HG03139 (cell line): ENCODE measurements around the gene MYOM3.
"Not testable (repeated sequence)": the region's sequence is repeated elsewhere in the genome, so short reads cannot be mapped to it uniquely, and the experiment has no call there.

Experiments used
- ATAC-seq: cut with Tn5 transposase; IDR thresholded peaks from one replicate; pipeline ENCODE4 v1.9.1; 2021; ENCODE audit not compliant: unreplicated experiment

Gene MYOM3

GRCh38 chr1:24074817-24075589 lies 36.9 kb downstream of the MYOM3 start:
- ATAC-seq: no peak

GRCh38 chr1:24074196-24074595 lies 37.7 kb downstream of the MYOM3 start:
- ATAC-seq: no peak

DNA sequence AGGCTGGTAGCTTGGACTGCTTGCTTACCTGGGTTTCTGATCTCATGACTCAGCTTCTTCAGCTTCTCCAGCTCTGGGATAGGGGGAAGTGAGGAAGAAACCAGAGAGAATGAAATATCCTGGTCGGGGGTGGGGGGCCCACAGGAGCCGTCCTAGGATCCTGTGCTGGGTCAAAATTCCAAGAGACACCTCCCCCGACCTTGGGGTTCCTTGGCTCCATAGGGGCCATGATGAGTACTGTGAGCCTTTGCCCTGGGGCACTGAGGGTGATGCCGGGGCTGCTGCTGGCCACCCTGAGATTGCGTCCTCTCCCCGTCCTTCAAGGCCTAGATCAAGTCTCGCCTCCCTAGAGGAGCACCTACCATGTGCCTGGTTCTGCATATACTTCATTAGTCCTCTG lies 40.0 kb downstream of the MYOM3 start:
- ATAC-seq: no peak

DNA sequence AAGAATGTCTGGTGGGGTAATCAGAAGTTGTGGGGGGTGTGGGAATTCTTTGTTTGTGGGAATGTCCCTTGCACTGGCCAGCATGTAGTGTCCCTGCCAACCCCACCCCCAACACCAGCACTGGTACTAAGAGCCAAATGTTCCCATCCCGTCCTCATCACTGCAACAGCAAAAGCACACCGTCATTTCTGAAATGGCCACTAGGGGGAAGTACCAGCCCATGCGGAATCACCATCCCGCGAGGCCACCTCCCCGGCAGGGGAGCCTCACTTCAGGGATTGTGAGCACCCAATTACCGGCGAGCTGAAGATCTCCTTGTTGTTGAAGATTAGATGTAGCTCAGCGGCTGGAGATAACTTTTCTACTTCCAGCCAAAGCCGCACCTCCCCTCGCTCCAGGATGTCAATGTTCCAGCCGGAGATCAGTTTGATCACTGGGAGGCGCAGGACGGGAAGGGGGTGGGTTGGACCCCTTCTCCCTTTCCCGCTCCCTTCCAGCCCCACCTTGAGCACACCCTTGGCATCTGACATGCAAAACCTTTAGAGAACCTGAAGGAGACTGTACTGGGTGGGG lies 41.0 kb downstream of the MYOM3 start:
- no peak for ATAC-seq

GRCh38 chr1:24069817-24070216 lies 42.1 kb downstream of the MYOM3 start:
- no peak for ATAC-seq

GRCh38 chr1:24067978-24068377 lies 44.0 kb downstream of the MYOM3 start:
- no peak for ATAC-seq

DNA sequence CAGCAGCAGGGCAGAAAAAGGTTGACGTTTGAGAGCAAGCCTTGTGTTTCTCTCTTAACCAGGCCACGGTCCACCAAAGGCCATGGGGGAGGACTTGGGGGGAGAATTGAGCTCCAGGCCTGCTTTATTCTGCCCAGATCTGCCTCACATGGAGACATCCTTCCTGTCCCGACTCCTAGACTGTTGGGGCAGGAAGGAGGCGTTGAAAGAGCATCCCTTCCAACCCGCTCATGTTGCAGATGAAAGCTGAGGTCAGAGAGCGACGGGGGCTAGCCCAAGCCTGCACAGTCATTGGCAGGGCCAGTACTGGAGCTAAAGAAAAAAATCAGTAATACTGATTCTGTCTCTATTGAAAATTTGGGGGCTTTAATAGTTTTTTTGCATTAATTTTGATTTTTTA lies 46.6 kb downstream of the MYOM3 start:
- ATAC-seq: no peak

GRCh38 chr1:24062221-24062620 lies 49.7 kb downstream of the MYOM3 start:
- no peak for ATAC-seq

DNA sequence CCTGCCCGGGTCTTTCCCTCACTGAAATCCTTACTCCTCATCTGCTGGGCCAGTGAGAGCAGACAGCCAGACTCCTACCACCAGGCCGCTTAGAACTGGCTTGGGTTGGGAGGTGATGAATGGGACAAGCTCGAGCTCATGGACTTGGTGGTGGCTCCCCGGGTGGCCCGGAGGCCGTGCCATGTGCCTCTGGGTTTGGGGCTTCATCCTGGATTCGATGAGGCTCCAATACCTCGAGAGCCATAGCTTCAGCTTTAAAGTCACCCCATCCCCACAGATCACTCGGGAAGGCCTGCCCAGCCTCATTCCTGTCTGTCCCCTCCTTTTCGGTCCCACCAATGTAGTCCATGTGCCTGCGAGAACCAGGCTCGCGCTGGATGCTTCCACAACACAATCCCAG lies 51.5 kb downstream of the MYOM3 start:
- ATAC-seq: no peak

DNA sequence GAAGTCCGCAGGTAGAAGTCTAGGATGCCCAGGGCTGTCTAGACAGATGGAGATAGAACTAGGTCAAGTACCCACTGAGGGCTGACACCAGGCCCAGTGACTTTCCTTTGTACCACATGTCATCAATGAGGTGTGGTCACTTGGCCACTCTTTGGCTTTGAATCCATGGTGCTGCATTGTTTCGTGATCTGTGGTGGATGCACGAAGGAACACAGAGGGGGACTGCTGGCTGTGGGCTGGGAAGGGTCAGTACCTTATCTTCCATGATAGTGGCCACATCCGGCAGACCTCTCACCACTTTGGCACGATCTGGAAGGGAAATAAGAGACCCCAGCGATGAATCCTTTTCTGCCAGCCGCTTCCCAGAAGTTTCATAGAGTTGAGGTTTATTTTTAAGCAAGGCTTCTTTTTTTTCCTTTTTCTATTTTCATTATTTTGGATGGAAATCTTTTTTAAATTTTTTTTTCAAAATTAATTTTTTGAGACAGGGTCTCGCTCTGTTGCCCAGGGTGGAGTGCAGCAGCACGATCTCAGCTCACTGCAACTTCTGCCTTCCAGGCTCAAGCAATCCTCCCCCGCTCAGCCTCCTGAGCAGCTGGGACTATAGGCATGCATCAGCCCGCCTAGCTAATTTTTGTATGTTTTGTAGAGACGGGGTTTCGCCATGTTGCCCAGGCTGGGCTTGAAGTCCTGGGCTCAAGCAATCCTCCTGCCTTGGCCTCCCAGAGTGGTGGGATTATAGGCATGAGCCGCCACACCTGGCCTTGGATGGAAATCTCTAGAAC lies 53.1 kb downstream of the MYOM3 start:
- no peak for ATAC-seq

DNA sequence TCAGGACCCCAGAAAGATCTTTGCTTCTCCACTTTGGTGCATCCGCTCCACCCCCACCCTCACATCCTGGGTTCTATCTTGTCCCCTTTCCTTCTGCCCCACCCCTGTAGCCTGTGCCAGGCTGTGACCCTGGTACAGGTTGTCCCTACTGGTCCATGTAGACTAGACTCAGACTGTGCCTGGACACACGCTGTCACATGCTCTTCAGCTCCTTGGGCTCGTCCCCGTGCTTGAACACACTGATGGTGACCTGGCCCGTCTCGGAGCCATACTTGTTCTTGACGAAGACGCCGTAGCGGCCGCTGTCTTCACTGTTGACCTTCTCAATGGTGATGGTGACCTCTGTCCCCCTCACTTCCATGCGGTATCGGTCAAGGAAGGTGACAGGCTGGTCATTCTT lies 54.8 kb downstream of the MYOM3 start:
- no peak for ATAC-seq

- ATAC-seq: no peak
Measured at GRCh38 chr1:24055681-24056080, 56.3 kb downstream of the MYOM3 start.

DNA sequence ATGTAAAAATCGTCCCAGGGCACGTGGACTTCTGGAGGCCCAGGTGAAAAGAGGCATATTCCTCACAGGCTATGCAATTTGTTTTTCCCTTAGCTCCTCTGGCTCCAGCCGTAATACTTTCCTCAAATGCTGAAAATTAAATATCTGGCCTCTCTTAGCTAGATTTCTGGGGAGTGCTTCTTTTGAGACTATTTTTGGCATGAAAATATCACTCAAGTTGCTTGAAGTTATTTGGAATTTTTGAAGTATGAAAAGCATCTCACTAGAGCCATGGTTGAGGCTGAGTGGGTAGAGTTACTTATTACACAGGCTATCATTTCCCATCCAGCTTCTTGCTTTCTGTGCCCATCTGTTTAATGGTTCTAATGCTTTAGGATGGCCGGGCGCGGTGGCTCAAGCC lies 59.7 kb downstream of the MYOM3 start:
- no peak for ATAC-seq

- no peak for ATAC-seq
Measured at GRCh38 chr1:24051206-24051945, 60.6 kb downstream of the MYOM3 start.

DNA sequence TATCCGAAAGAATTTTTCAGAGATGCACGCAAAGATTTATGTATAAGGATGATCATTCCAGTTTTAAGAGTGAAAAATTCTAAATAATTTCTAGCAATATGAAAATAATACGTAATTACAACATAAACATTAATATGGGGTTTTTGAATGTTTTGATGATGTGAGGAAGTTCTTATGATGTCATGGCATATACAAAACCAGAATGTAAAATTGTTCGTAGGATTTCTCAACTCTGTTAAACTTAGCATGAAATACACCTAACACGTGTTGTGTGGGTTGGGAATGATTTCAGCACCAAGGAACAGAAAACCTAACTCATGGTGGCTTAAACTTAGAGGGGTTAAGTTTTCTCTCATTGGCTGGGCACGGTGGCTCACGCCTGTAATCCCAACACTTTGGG lies 62.2 kb downstream of the MYOM3 start:
- ATAC-seq: no peak

DNA sequence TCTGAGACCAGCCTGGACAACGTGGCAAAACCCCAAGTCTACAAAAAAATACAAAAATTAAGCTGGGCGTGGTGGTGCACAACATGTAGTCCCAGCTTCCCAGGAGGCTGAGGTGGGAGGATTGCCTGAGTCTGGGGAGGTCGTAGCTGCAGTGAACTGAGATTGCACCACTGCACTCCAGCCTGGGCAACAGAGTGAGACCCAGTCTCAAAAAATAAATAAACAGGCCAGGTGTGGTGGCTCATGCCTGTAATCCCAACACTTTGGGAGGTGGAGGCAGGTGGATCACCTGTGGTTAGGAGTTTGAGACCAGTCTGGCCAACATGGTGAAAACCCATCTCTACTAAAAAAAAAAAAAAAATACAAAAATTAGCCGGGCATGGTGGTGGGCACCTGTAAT lies 63.0 kb downstream of the MYOM3 start:
- ATAC-seq: not testable (repeated sequence)

- ATAC-seq: no peak
Measured at GRCh38 chr1:24048205-24048869, 63.6 kb downstream of the MYOM3 start.

DNA sequence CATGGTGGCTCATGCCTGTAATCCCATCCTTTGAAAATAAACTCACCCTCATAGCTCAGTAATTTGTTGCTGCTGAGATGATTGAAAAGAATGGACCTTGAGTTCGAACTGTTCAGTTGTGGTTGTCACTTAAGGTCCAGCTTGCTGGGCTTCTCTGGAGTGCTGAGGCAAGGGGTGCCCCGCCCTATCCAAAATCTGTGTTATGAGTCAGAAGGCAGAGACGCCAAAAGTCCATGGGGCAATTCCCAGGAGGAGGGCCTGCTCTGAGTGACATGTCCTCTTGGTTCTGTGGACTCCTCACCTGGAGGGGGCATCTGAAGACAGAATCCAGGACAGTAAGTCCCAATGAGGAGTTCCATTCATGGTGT lies 64.8 kb downstream of the MYOM3 start:
- ATAC-seq: no peak

DNA sequence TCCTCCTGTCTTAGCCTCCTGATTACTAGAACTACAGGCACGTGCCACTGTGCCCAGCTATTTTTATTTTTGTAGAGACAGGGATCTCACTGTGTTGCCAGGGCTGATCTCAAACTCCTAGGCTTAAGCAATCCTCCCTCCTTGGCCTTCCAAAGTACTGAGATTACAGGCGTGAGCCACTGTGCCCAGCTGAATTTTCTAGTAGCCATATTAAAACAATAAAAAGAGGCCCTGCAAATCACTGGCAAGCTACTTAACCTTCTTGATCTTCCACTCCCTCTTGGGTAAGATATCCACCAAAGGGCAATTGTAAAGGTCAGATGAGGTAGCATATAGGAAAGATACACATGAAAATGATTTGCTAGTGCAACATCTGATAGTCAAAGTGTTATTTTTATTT lies 66.2 kb downstream of the MYOM3 start:
- no peak for ATAC-seq

DNA sequence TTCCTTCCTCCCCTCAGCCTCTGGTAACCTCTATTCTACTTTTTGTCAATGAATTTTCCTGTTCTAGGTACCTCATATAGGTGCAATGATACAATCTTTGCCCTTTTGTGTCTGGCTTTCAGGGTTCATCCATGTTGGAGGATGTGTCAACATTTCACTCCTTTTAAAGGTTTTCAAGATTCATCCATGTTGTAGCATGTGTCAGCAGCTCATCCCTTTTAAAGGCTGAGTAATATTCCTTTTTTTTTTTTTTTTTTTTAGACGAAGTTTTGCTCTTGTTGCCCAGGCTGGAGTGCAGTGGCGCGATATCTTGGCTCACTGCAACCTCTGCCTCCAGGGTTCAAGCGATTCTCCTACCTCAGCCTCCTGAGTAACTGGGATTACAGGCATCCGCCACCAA lies 67.3 kb downstream of the MYOM3 start:
- not testable (repeated sequence) for ATAC-seq
